B cell (primary cell): ENCODE data around the gene CD86. TPM values are rescaled to one million over a fixed set of nuclear protein-coding genes. Genes with fewer than 3 reads are reported as not detected.

Experiments used
- ATAC-seq: fragments of 200-7000 bp; cut with Tn5 transposase; one replicate; pipeline ENCODE4 v1.10.0; 2021; ENCODE audit warnings: low read depth, mild to moderate bottlenecking, moderate number of reproducible peaks, moderate library complexity
- CTCF ChIA-PET: fragments of 350-600 bp; sonication (Branson Sonifier 250); formaldehyde crosslinking; loops from one replicate; lab custom pipeline; 2021; ENCODE audit warnings: antibody characterized with exemption, inconsistent platforms; lab: Charles Lee
- POLR2A ChIA-PET: fragments of 350-600 bp; sonication (Branson Sonifier 250); formaldehyde crosslinking; loops from one replicate; lab custom pipeline; 2021; ENCODE audit warnings: antibody characterized with exemption; lab: Charles Lee
- DNase-seq: peaks from one replicate; pipeline ENCODE4 v3.0.0; 2013
- H2AFZ ChIP-seq: 2 replicates; pipeline ENCODE4 v1.6.1; 2012; ENCODE audit warnings: mild to moderate bottlenecking, low read depth, low read length; ENCODE audit not compliant: insufficient read depth, poor library complexity, severe bottlenecking
- H3K27ac ChIP-seq, 2 donors: 1 replicate in 1 of 2; 2 replicates in 1 of 2; pipeline ENCODE4 v1.5.1; 2012 to 2013; ENCODE audit warnings: low read length in 2 of 2, mild to moderate bottlenecking in 2 of 2, moderate library complexity in 1 of 2
- H3K27me3 ChIP-seq, 4 experiments: fragments of 200-600 bp in 1 of 4; sonication (generic) in 1 of 4; replicated peaks in 1 of 4; 1 replicate in 2 of 4; 2 replicates in 2 of 4; pipeline versions ENCODE4 v1.6.1 to v1.7.0; 2013 to 2016; ENCODE audit warnings: low read length in 3 of 4, mild to moderate bottlenecking in 2 of 4, mixed read lengths in 1 of 4, moderate library complexity in 1 of 4; ENCODE audit not compliant: insufficient read depth in 4 of 4, control insufficient read depth in 3 of 4; ENCODE audit errors: control extremely low read depth in 1 of 4
- H3K36me3 ChIP-seq, 2 experiments: replicated peaks in 1 of 2; 1 replicate in 1 of 2; 2 replicates in 1 of 2; pipeline versions ENCODE4 v1.6.1 to v1.7.1; 2013; ENCODE audit warnings: low read length in 1 of 2; ENCODE audit not compliant: insufficient read depth in 2 of 2, control insufficient read depth in 1 of 2; ENCODE audit errors: control extremely low read depth in 1 of 2, extremely low read depth in 1 of 2
- H3K4me1 ChIP-seq, 2 donors: fragments of 200-600 bp in 1 of 2; sonication (generic) in 1 of 2; 1 replicate in 1 of 2; 2 replicates in 1 of 2; pipeline versions ENCODE4 v1.5.1 to v1.6.1; 2013 to 2017; ENCODE audit warnings: low read length in 2 of 2; ENCODE audit not compliant: control insufficient read depth in 2 of 2, insufficient read depth in 2 of 2
- H3K4me2 ChIP-seq: replicated peaks from 2 replicates; pipeline ENCODE3; 2012; ENCODE audit warnings: mild to moderate bottlenecking, low read depth, low read length; ENCODE audit not compliant: poor library complexity, severe bottlenecking
- H3K4me3 ChIP-seq, 5 experiments: fragments of 200-600 bp in 1 of 5; sonication (generic) in 1 of 5; 1 replicate in 3 of 5; 2 replicates in 2 of 5; pipeline versions ENCODE4 v1.5.1 to v1.7.0; 2011 to 2016; ENCODE audit warnings: low read length in 4 of 5, mild to moderate bottlenecking in 4 of 5, low read depth in 2 of 5, control low read depth in 1 of 5, moderate library complexity in 1 of 5; ENCODE audit not compliant: insufficient read depth in 1 of 5; ENCODE audit errors: control extremely low read depth in 1 of 5, extremely low read depth in 1 of 5
- H3K79me2 ChIP-seq: fragments of 200-600 bp; sonication (generic); one replicate; pipeline ENCODE4 v1.6.0; 2016; ENCODE audit warnings: low read length; ENCODE audit not compliant: control insufficient read depth, insufficient read depth
- H3K9ac ChIP-seq: fragments of 200-600 bp; sonication (generic); 2 replicates; pipeline ENCODE4 v1.6.1; 2017; ENCODE audit warnings: mild to moderate bottlenecking, low read length, moderate library complexity
- H3K9me3 ChIP-seq, 3 donors: one replicate each; pipeline versions ENCODE4 v1.6.1 to v1.7.1; 2013; ENCODE audit warnings: low read length in 2 of 3; ENCODE audit not compliant: control insufficient read depth in 2 of 3, insufficient read depth in 1 of 3; ENCODE audit errors: control extremely low read depth in 1 of 3
- H4K20me1 ChIP-seq: 2 replicates; pipeline ENCODE4 v1.6.0; 2012; ENCODE audit warnings: mild to moderate bottlenecking, low read length; ENCODE audit not compliant: insufficient read depth, control insufficient read depth, poor library complexity, severe bottlenecking
- H3K27ac Mint-ChIP-seq: one replicate; pipeline ENCODE4 v1.8.0; 2021; ENCODE audit warnings: mixed read lengths
- H3K27me3 Mint-ChIP-seq: one replicate; pipeline ENCODE4 v1.8.0; 2021; ENCODE audit warnings: mixed read lengths
- H3K4me1 Mint-ChIP-seq: one replicate; pipeline ENCODE4 v1.8.0; 2021; ENCODE audit warnings: mixed read lengths
- H3K4me3 Mint-ChIP-seq: one replicate; pipeline ENCODE4 v1.8.0; 2021; ENCODE audit warnings: mixed read lengths
- H3K9me3 Mint-ChIP-seq: one replicate; pipeline ENCODE4 v1.8.0; 2022; ENCODE audit warnings: mixed read lengths; ENCODE audit not compliant: insufficient read depth
- EZH2 ChIP-seq: IDR thresholded peaks from 2 replicates; pipeline ENCODE4 v1.6.1; 2012; ENCODE audit warnings: borderline replicate concordance, low read depth, mild to moderate bottlenecking, moderate library complexity, low read length; ENCODE audit not compliant: insufficient read depth, poor library complexity, severe bottlenecking
- whole genome bisulfite sequencing: methylation state at CpG from one replicate; pipeline ENCODE4 v1.1.5; 2013; ENCODE audit warnings: missing lambda C conversion rate; ENCODE audit not compliant: insufficient coverage; 5-methylcytosine and 5-hydroxymethylcytosine counted together
- intact Hi-C: fragments of 100-400 bp; cut with micrococcal nuclease; formaldehyde crosslinking; loops from one replicate; pipeline ENCODE4 v1.10.0; 2022
- polyA plus RNA-seq: library from polyadenylated mRNA; depleted of rRNA; stranded (reverse); fragments of >200 nt; gene quantifications from 2 replicates; pipeline ENCODE4 v1.2.3, GENCODE V29; 2012
- total RNA-seq, 2 donors: library from RNA; stranded (reverse); fragments of 120-200 nt in 1 of 2; gene quantifications; 1 replicate in 1 of 2; 2 replicates in 1 of 2; pipeline versions ENCODE4 v1.2.3 to v1.2.4, GENCODE V29; 2013 to 2022
- TF ChIP-seq, protein P1 (sequence below): fragments of 200-600 bp; IDR thresholded peaks from one replicate; pipeline ENCODE4 v1.8.0; 2022; ENCODE audit warnings: antibody characterized with exemption, mild to moderate bottlenecking

CD86 gene
- total and polyA plus RNA-seq, 2 donors (not counting 1 experiment from before 2014, with no cell fraction given): 31.5 to 38.2 TPM

DNA sequence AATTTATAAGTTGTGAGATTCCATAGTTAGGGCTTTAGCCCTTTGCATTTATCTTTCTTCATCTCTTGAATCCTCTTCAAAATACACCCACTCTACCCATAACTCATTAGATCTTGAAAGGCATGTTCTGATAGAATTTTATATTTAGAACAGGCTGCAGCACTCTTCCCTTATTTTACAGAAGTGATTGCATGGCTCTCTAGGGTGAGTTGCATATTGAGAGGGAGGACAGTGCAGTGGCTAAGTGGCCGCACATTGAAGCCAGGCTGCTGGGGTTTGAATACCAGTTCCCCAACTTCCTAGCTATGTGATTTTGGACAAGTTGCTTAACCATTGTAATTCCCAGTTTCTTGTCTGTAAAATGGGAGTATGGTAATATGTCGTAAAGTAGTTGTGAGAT is 2.5 kb downstream of the CD86 start:
- Histone ChIP-seq H2AFZ (no peak overlapping the region), H3K9me3 (no peaks in the 10 kb centered on the region), H3K4me2 (no peak overlapping the region), H3K4me1 (peaks cover 23 to 25% of the 10 kb centered on the region in 2 donors), H4K20me1 (no peaks in the 10 kb centered on the region), H3K36me3 (no peaks in the 10 kb centered on the region), H3K79me2 (peaks cover 29% of the 10 kb centered on the region), H3K4me3 (no peak overlapping the region), H3K9ac (no peak overlapping the region), H3K27me3 (no peaks in the 10 kb centered on the region), H3K27ac (no peak overlapping the region)
- no CpG with 5 or more reads among the region's 2 CpGs for WGBS
- ChIA-PET CTCF (interaction anchor here (0.9 to 1.3 kb wide), 2 partner anchors 13 to 21 kb away, joined by 3 read pairs; no protein-coding TSS in a partner anchor), POLR2A (interaction anchor here (1.4 kb wide), 1 partner anchor 18 kb away, joined by 3 read pairs; no protein-coding TSS in a partner anchor)
- Mint-ChIP-seq H3K4me3 (peak overlapping the region; percentile 12), H3K4me1 (peaks cover 28% of the 10 kb centered on the region), H3K27ac (no peak overlapping the region), H3K27me3 (no peaks in the 10 kb centered on the region), H3K9me3 (no peaks in the 10 kb centered on the region)
- intact Hi-C loops: no loop called here
- DNase-seq: no peak
- ATAC-seq: no peak
- TF ChIP-seq, protein P1, sequence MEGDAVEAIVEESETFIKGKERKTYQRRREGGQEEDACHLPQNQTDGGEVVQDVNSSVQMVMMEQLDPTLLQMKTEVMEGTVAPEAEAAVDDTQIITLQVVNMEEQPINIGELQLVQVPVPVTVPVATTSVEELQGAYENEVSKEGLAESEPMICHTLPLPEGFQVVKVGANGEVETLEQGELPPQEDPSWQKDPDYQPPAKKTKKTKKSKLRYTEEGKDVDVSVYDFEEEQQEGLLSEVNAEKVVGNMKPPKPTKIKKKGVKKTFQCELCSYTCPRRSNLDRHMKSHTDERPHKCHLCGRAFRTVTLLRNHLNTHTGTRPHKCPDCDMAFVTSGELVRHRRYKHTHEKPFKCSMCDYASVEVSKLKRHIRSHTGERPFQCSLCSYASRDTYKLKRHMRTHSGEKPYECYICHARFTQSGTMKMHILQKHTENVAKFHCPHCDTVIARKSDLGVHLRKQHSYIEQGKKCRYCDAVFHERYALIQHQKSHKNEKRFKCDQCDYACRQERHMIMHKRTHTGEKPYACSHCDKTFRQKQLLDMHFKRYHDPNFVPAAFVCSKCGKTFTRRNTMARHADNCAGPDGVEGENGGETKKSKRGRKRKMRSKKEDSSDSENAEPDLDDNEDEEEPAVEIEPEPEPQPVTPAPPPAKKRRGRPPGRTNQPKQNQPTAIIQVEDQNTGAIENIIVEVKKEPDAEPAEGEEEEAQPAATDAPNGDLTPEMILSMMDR: no peak
- TF ChIP-seq EZH2: no peak

GRCh38 chr3:122058294-122058693 is 3.1 kb downstream of the CD86 start:
- Histone ChIP-seq H4K20me1 (no peaks in the 10 kb centered on the region), H2AFZ (no peak overlapping the region), H3K4me2 (no peak overlapping the region), H3K4me1 (peaks cover 19 to 21% of the 10 kb centered on the region in 2 donors), H3K4me3 (no peak overlapping the region), H3K79me2 (peaks cover 29% of the 10 kb centered on the region), H3K27me3 (no peaks in the 10 kb centered on the region), H3K36me3 (no peaks in the 10 kb centered on the region), H3K9ac (no peak overlapping the region), H3K9me3 (no peaks in the 10 kb centered on the region), H3K27ac (no peak overlapping the region)
- WGBS: 60% methylated on average over 1 of the region's 1 CpG
- TF ChIP-seq, protein P1: no peak
- no peak for TF ChIP-seq EZH2
- Mint-ChIP-seq H3K9me3 (no peaks in the 10 kb centered on the region), H3K4me3 (no peak overlapping the region), H3K27me3 (no peaks in the 10 kb centered on the region), H3K4me1 (peaks cover 23% of the 10 kb centered on the region), H3K27ac (no peak overlapping the region)
- DNase-seq: no peak
- intact Hi-C loops: no loop called here
- ATAC-seq: no peak
- POLR2A ChIA-PET: interaction anchor here (1.4 kb wide), 1 partner anchor 17 kb away, joined by 3 read pairs; no protein-coding TSS in a partner anchor
- CTCF ChIA-PET: interaction anchor here (0.9 to 1.3 kb wide), 2 partner anchors 12 to 20 kb away, joined by 3 read pairs; no protein-coding TSS in a partner anchor
